Skeletal muscle cell (primary cell): Measurements from ENCODE around the gene GNB1.

ENCODE experiments used
- DNase-seq: peaks from one replicate; pipeline ENCODE4 v3.0.0-alpha.2; 2010; ENCODE audit warnings: low read depth
- H3K4me3 ChIP-seq: 2 replicates; pipeline ENCODE4 v1.5.1; 2011; ENCODE audit warnings: low read depth, mild to moderate bottlenecking, control low read depth, low read length, moderate library complexity

Gene GNB1

GRCh38 chr1:1777583-1777899, 113.3 kb downstream of the GNB1 start:
- H3K4me3 ChIP-seq: peak overlapping the region; percentile 81
- no peak for DNase-seq

- DNase-seq: no peak
Observed at GRCh38 chr1:1776672-1777582, 114.0 kb downstream of the GNB1 start.

GRCh38 chr1:1775327-1776226, 115.3 kb downstream of the GNB1 start:
- no peak overlapping the region for H3K4me3 ChIP-seq
- DNase-seq: no peak

More at GRCh38 chr1:1776672-1777582, 114.0 kb downstream of the GNB1 start:
- H3K4me3 ChIP-seq: peak overlapping the region; percentile 81

GRCh38 chr1:1773874-1774273, 117.0 kb downstream of the GNB1 start:
- no peak for DNase-seq

GRCh38 chr1:1771096-1771495, 119.8 kb downstream of the GNB1 start:
- no peak for DNase-seq
- no peak overlapping the region for H3K4me3 ChIP-seq

More at GRCh38 chr1:1773874-1774273, 117.0 kb downstream of the GNB1 start:
- H3K4me3 ChIP-seq: no peak overlapping the region

GRCh38 chr1:1770102-1770501, 120.8 kb downstream of the GNB1 start:
- no peak overlapping the region for H3K4me3 ChIP-seq
- no peak for DNase-seq

- H3K4me3 ChIP-seq: no peak overlapping the region
- no peak for DNase-seq
Observed at GRCh38 chr1:1768249-1768992, 122.5 kb downstream of the GNB1 start.

GRCh38 chr1:1764876-1765470, 125.9 kb downstream of the GNB1 start:
- DNase-seq: no peak
- no peak overlapping the region for H3K4me3 ChIP-seq

GRCh38 chr1:1763657-1764621, 126.9 kb downstream of the GNB1 start:
- no peak for DNase-seq
- H3K4me3 ChIP-seq: no peak overlapping the region

GRCh38 chr1:1761504-1762376, 129.1 kb downstream of the GNB1 start:
- DNase-seq: no peak
- H3K4me3 ChIP-seq: no peak overlapping the region

- H3K4me3 ChIP-seq: no peak overlapping the region
- DNase-seq: no peak
Observed at GRCh38 chr1:1760715-1761114, 130.2 kb downstream of the GNB1 start.

- no peak overlapping the region for H3K4me3 ChIP-seq
- DNase-seq: no peak
Observed at GRCh38 chr1:1760345-1760650, 130.6 kb downstream of the GNB1 start.

- no peak for DNase-seq
- no peak overlapping the region for H3K4me3 ChIP-seq
Observed at GRCh38 chr1:1759456-1760344, 131.2 kb downstream of the GNB1 start.

- DNase-seq: no peak
- H3K4me3 ChIP-seq: no peak overlapping the region
Observed at GRCh38 chr1:1758692-1759455, 132.0 kb downstream of the GNB1 start.

GRCh38 chr1:1758059-1758621, 132.7 kb downstream of the GNB1 start:
- no peak overlapping the region for H3K4me3 ChIP-seq
- no peak for DNase-seq
